GM18499 (cell line): ENCODE data around the gene SCP2.

Source experiments
- ATAC-seq: cut with Tn5 transposase; IDR thresholded peaks from one replicate; pipeline ENCODE4 v1.9.1; 2021; ENCODE audit warnings: moderate number of reproducible peaks; ENCODE audit not compliant: insufficient read depth, unreplicated experiment

The SCP2 gene

GRCh38 chr1:53077599-53077965, 150.5 kb downstream of the SCP2 start:
- no peak for ATAC-seq

DNA sequence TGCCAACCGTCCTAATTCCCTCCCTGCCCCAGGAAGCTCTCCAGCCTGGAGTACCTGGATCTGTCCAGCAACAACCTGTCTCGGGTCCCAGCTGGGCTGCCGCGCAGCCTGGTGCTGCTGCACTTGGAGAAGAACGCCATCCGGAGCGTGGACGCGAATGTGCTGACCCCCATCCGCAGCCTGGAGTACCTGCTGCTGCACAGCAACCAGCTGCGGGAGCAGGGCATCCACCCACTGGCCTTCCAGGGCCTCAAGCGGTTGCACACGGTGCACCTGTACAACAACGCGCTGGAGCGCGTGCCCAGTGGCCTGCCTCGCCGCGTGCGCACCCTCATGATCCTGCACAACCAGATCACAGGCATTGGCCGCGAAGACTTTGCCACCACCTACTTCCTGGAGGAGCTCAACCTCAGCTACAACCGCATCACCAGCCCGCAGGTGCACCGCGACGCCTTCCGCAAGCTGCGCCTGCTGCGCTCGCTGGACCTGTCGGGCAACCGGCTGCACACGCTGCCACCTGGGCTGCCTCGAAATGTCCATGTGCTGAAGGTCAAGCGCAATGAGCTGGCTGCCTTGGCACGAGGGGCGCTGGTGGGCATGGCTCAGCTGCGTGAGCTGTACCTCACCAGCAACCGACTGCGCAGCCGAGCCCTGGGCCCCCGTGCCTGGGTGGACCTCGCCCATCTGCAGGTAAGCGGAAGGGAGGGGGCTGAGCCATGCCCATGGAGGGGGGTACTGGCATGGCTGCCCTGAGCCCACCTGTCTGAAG, 151.4 kb downstream of the SCP2 start:
- no peak for ATAC-seq

GRCh38 chr1:53079251-53079650, 152.2 kb downstream of the SCP2 start:
- no peak for ATAC-seq

- ATAC-seq: no peak
These were observed 153.0 kb downstream of the SCP2 start for GRCh38 chr1:53080041-53080440.

DNA sequence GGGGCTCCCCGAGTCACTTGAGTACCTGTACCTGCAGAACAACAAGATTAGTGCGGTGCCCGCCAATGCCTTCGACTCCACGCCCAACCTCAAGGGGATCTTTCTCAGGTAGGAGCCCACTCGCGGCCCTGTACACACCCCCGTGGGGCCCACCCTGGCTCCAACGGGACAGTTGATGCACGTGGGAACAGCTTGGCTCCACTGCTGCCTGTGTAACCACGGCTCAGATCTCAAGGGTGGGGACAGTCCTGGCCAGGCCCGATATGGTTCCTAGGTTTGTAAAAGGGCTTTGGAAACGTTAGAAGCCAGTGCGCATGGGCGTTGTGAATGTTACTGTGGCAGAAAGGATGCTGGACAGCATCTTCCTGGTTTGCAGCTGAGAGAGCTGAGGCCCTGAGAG, 153.7 kb downstream of the SCP2 start:
- ATAC-seq: no peak

GRCh38 chr1:53081384-53082066, 154.4 kb downstream of the SCP2 start:
- no peak for ATAC-seq

GRCh38 chr1:53082826-53083455, 155.9 kb downstream of the SCP2 start:
- no peak for ATAC-seq

DNA sequence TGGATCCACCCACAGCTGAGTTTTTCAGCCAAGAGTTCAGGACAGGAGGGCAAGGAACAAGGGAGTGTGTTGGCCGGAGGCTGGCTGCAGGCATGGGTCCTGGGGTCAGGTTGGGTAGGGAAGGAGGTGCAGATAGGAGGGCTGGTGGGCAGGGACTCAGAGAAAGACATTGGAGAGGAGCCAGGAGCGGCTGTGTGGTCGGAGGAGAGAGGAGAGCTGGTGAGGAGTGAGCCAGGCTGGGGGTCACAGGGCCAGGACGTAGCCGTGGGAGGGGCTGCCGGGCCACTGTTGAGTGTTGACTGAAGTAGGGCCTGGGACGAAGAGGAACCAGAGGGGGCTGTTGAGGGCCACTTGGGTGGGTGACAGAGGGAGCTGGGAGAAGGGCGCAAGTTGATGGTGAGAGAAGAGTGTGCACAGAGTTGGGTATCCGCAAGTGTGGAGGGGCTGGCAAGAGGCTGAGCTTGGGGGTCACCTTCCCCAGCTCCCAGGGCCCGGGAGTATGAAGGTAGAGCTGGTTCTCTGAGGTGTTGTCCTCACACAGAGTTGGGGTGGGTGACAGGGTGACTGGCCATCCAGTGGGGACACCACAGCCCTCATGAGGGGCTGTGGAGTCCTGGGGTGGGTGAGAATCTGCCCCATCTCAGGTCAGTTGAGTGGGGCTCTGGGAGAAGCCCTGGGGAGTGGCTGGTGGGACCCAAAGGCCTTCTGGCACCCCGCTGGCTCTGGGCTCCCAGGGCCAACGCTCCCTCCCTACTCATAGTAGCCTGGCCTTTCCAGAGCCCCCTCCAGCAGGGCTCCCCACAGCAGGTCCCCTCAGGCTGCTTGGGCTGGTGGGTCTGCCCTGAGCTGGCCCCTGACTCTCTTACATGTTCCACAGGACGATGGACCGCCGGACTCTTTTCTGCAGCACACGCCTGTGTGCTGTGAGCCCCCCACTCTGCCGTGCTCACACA, 156.8 kb downstream of the SCP2 start:
- ATAC-seq: no peak

DNA sequence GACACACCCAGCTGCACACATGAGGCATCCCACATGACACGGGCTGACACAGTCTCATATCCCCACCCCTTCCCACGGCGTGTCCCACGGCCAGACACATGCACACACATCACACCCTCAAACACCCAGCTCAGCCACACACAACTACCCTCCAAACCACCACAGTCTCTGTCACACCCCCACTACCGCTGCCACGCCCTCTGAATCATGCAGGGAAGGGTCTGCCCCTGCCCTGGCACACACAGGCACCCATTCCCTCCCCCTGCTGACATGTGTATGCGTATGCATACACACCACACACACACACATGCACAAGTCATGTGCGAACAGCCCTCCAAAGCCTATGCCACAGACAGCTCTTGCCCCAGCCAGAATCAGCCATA, 157.5 kb downstream of the SCP2 start:
- ATAC-seq: no peak

GRCh38 chr1:53085405-53085804, 158.3 kb downstream of the SCP2 start:
- no peak for ATAC-seq

DNA sequence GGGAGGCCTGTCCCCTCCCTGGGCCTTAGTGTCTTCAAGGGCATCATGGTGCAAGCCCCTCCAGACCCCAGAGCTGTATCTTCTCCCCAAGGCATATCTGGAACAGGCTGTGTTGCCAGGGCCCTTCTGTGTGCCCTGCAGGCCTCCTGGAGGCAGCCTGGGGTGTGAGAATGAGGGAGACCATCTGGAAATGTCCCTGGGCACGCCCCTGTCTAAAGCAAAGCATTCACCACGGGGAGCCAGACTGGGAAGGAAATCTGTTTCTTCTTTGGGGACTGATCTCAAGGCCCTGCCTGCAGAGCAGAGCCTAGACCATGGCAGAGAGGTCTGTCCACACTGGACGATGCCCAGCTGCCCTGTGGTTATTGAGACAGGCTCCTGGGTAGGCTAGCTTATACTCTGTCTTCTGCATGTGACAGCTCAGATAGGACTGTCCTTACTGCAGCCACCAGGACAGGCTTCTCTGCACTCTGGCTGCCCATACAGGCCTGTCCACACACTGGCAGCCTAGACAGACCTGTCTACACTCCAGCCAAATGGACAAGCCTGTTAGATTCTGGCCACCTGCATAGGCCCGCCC, 159.5 kb downstream of the SCP2 start:
- ATAC-seq: no peak

GRCh38 chr1:53087332-53088285, 160.5 kb downstream of the SCP2 start:
- ATAC-seq: no peak

DNA sequence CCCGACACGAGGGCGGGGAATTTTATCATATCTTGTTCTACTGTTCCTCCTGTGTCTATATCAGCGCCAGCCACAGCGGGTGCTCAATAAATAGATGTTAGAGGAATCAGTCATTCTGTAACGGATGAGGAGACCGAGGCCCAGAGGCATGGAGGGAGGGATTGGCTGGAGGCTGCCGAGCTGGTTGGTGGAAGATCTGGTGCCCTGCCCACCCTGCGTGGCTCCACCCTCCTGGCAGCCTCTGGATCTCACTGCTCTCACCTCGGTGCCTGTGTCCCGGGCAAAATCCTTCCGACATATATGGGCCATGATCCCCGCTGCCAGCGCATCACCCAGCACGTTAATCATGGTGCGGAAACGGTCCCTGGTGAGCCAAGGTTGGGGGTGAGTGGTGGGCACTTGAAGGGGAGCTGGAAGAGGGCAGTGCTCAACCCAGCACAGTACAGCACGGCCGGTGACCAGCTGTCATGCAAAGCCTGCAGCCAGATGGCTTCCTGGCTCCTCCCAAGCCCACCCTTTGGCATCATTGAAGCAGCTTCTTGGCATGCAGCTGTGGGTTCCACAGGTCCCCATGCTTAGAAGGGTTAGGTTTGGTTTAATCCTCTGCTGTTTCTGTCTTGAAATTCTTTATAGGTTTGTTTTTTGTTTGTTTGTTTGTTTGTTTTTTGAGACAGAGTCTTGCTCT, 161.7 kb downstream of the SCP2 start:
- no peak for ATAC-seq

DNA sequence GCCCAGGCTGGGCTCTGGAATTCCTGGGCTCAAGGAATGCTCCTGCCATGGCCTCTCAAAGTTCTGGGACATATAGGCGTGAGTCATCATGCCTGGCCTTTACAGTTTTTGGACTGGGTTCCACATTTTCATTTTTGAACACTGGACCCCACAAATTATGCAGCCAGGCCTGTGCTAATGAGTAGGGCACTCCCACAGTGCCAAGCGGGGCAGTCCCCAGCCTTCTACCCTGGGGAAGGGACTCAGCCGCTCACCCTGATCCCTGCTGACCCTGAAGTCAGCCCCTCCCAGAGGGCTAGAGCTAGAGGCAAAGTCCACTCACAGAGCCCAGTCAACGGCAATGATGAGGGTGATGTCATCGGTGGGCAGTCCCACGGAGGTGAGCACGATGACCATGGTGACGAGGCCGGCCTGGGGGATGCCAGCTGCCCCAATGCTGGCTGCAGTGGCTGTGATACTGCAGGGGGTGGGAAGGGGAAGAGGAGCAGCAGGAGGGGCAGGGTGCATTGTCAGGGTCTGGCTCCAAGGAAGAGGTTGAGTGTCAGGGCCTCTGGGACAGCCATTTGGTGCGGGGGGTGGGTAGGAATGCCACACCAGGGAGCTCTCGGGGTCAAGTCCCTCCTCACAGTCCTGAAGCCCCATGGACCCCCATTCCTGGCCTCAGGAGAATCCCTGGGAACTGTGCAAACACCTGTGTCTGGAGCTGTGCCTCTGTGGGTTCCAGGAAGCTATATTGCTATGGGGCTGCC, 162.6 kb downstream of the SCP2 start:
- no peak for ATAC-seq

DNA sequence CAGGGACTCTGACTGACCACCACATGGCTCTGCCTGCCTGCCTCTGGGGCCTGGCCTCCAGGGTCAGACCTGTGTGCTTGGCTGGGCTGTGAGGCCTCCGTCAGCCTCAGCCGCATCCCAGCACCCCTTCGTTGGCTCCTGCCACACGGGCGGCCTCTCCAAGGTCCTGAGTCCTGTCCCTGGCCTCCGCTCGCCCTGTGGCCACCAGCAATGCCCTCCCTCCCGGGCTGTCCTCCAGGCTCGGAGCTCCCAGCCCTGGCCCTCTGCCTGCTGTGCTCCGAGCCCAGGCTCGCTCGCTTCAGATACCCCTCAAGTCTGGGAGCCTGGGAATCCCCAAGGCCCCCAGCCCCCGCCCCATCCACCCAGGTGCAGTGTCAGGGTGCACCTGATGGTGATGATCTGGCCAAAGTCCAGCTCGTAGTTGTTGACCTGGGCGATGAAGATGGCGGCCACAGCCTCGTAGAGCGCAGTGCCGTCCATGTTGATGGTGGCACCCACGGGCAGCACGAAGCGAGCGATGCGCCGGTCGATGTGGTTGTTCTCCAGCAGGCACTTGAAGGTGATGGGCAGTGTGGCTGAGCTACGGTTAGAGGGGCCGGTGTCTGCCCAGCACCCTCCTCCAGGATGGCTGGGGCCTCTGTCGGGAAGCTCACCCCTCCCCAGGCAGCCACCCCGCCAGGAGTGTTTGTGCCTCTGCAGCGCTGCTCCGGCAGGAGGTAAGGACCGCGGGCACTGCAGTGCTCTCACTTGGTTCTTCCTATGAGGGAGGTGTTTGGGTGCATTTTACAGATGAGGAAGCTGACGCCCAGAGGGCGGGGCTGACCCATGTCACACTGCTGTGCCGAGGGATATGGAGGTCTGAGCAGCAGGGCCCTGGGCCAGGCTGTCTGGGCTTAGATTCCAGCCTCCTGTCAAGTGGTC, 163.4 kb downstream of the SCP2 start:
- no peak for ATAC-seq

GRCh38 chr1:53091841-53092645, 165.0 kb downstream of the SCP2 start:
- ATAC-seq: no peak
